ENCODE measurements around the gene NKPD1. TPM values are rescaled to one million over a fixed set of nuclear protein-coding genes. Genes with fewer than 3 reads are reported as not detected.

The NKPD1 gene
- total RNA-seq, 4 donors from 2014 or later = 0.44 to 1.3 (median 0.68) TPM

DNA sequence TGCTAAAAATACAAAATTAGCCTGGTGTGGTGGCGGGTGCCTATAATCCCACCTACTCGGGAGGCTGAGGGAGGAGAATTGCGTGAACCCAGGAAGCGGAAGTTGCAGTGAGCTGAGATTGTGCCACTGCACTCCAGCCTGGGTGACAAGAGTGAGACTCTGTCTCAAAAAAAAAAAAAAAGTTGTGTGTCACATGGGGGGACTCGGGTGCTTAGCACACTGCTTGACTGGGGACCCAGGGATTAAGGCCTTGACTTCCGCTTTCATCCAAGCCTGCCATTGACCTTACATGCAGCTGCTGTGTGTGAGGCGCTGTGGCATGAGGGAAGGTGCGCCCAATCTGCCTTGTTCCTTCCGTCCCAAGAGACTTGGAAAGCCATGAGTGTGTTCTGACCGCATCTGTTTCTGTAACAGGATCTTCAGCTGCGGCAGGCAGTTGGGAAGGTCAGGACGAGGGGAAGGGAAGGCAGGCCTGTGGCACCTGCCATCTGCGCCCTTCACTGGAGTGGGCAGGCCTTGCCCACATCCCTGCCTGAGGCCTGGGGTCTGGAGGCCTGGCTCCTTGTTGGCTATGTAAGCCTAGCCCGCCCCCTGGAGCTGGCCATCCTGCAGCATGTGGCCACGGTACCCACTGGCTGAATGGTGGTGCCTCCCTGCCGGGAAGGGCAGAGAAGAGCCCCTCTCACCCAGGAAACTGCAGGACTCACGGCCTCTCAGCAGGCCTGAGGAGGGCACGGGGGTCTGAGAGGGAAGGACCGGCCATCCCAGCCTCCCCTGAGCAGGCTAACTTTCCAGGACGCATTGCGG lies 44.8 kb downstream of the NKPD1 start:
- no peaks in the 10 kb centered on the region for H3K36me3 ChIP-seq
- no peak overlapping the region for H3K27ac ChIP-seq
- no peak for TF ChIP-seq POLR2A (IDR thresholded peaks at IDR 0.05)
- TF ChIP-seq, protein P1, sequence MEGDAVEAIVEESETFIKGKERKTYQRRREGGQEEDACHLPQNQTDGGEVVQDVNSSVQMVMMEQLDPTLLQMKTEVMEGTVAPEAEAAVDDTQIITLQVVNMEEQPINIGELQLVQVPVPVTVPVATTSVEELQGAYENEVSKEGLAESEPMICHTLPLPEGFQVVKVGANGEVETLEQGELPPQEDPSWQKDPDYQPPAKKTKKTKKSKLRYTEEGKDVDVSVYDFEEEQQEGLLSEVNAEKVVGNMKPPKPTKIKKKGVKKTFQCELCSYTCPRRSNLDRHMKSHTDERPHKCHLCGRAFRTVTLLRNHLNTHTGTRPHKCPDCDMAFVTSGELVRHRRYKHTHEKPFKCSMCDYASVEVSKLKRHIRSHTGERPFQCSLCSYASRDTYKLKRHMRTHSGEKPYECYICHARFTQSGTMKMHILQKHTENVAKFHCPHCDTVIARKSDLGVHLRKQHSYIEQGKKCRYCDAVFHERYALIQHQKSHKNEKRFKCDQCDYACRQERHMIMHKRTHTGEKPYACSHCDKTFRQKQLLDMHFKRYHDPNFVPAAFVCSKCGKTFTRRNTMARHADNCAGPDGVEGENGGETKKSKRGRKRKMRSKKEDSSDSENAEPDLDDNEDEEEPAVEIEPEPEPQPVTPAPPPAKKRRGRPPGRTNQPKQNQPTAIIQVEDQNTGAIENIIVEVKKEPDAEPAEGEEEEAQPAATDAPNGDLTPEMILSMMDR (IDR thresholded peaks at IDR 0.05) = no peak
- peaks cover 0 to 63% of the 10 kb centered on the region in 2 donors for H3K4me1 ChIP-seq
- H3K4me3 ChIP-seq (replicated peaks in 1 of 3) = no peak overlapping the region
- DNase-seq = no peak
- no peaks in the 10 kb centered on the region for H3K9me3 ChIP-seq
- H3K27me3 ChIP-seq = no peaks in the 10 kb centered on the region
- intact Hi-C loops (cut with DNase I) = no loop called here
- 93% methylated on average over 17 of the region's 21 CpGs for WGBS, 2 donors

DNA sequence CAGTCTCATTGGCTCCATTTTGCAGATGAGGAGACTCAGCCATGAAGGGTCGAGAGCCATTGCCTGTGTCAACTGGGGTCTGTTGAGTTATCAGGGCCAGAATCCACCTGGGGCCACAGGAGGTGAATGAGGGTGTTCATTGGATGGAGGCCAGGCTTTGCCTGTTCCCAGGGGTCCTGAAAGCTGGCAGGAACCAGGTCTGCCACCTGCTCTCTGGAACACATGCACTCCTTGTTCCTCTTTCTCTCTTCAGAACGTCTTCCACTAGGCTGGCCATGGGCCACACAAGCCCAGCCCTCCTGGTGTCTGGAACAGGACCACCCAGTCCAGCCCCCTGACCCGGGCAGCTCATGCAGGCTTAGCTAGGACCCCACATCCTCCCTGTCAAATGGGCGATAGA lies 46.7 kb downstream of the NKPD1 start:
- no peak for DNase-seq
- WGBS, 2 donors = 76 to 100% methylated on average over 1 to 4 of the region's 4 CpGs
- H3K4me1 ChIP-seq = peaks cover 0 to 56% of the 10 kb centered on the region in 2 donors
- H3K36me3 ChIP-seq = no peaks in the 10 kb centered on the region
- H3K27me3 ChIP-seq = no peaks in the 10 kb centered on the region
- no peak overlapping the region for H3K4me3 ChIP-seq (replicated peaks in 1 of 3)
- no peaks in the 10 kb centered on the region for H3K9me3 ChIP-seq
- TF ChIP-seq POLR2A (IDR thresholded peaks at IDR 0.05) = no peak
- TF ChIP-seq, protein P1 (IDR thresholded peaks at IDR 0.05) = no peak
- intact Hi-C loops (cut with DNase I) = no loop called here
- H3K27ac ChIP-seq = no peak overlapping the region

DNA sequence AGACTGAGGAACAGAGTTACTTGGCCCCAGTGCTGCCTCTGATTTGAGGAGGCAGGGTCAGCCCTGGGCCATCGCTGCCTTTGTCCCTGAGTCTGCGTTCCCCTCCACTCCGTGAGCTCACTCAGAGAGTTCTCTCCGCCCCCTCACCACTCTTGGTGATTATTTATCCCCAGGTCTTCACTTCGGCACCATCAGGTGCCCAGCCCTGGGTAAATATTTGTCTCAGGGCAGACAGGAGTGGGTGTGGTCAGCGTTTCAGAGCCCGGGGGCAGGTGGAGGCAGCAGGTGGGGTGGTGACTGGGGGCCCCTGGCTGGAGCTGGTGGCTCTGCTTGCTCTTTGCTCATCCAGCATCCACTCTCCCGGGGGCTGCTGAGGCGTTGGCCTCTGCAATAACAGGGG lies 47.2 kb downstream of the NKPD1 start:
- Histone ChIP-seq H3K27me3 (no peaks in the 10 kb centered on the region), H3K36me3 (no peaks in the 10 kb centered on the region), H3K9me3 (no peaks in the 10 kb centered on the region), H3K4me3 (replicated peaks in 1 of 3) (no peak overlapping the region), H3K27ac (no peak overlapping the region), H3K4me1 (peaks cover 0 to 52% of the 10 kb centered on the region in 2 donors)
- no peak for DNase-seq
- TF ChIP-seq, protein P1 (IDR thresholded peaks at IDR 0.05) = no peak
- TF ChIP-seq POLR2A (IDR thresholded peaks at IDR 0.05) = no peak
- intact Hi-C loops (cut with DNase I) = no loop called here
- 72 to 75% methylated on average over 5 to 9 of the region's 9 CpGs for WGBS, 2 donors

DNA sequence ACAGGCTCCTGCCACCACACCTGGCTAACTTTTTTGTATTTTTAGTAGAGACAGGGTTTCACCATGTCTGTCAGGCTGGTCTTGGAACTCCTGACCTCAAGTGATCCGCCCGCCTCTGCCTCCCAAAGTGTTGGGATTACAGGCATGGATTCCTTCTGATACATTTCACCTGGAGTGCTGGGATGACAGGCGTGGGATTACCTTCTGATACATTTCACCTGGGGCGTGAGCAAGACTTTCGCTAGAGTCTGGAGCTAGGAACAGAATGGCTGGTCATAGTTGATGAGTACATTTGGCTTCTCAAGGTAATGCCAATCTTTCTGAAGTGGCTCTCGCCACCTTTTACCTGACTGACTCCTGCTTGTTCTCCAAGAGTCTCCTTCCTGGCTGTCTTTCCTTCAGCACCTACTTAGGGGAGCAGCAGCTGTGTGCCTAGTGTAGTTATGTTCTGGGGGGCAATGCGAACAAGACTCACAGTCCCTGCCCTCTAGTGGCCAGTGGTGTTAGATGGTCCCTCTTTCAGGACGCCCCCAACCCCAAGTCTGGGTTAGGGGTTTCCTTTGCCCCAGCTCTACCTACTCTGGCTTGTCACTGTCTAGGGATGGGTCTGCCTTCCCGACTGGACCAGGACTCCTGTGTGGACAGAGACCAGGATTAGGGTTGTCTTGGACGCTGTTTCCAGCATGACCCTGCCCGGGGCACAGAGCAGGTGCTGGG lies 48.5 kb downstream of the NKPD1 start:
- H3K4me3 ChIP-seq (replicated peaks in 1 of 3) = no peak overlapping the region
- TF ChIP-seq POLR2A (IDR thresholded peaks at IDR 0.05) = no peak
- TF ChIP-seq, protein P1 (IDR thresholded peaks at IDR 0.05) = no peak
- WGBS, 2 donors = 87 to 94% methylated on average over 9 to 11 of the region's 11 CpGs
- no peak for DNase-seq
- H3K9me3 ChIP-seq = no peaks in the 10 kb centered on the region
- H3K36me3 ChIP-seq = no peaks in the 10 kb centered on the region
- intact Hi-C loops (cut with DNase I) = no loop called here
- H3K27ac ChIP-seq = no peak overlapping the region
- no peaks in the 10 kb centered on the region for H3K27me3 ChIP-seq
- peaks cover 0 to 38% of the 10 kb centered on the region in 2 donors for H3K4me1 ChIP-seq

Other genes starting within 250 kb of the NKPD1 start
- gene APOC1, start 246.4 kb downstream of the NKPD1 start, total RNA-seq = 100 to 1,000 TPM in 1 of 4 donors, 10 to 100 TPM in 2, 1 to 10 TPM in 1; 4.1 to 113 (median 45.6) TPM
- gene APOC4, start 218.7 kb downstream of the NKPD1 start, total RNA-seq = not detected
- 1 to 10 TPM in 2 of 4 donors, not detected in 2; 1.6 to 3.3 TPM for gene APOC2, start 214.9 kb downstream of the NKPD1 start, total RNA-seq
- gene CLPTM1, start 205.6 kb downstream of the NKPD1 start, total RNA-seq = 100 to 1,000 TPM in 2 of 4 donors, 10 to 100 TPM in 2; 65.4 to 117 (median 104) TPM
- 10 to 100 TPM in 2 of 4 donors, 1 to 10 TPM in 2; 6.7 to 11.3 (median 9.1) TPM for gene RELB, start 159.5 kb downstream of the NKPD1 start, total RNA-seq
- gene CLASRP, start 121.9 kb downstream of the NKPD1 start, total RNA-seq = 10 to 100 TPM; 48.2 to 96.8 (median 95.0) TPM
- gene ZNF296, start 84.5 kb downstream of the NKPD1 start, total RNA-seq = 1 to 10 TPM in 1 of 4 donors, under 1 TPM in 2, not detected in 1; 0.34 to 2.1 (median 0.78) TPM
- gene GEMIN7, start 81.7 kb downstream of the NKPD1 start, total RNA-seq = 10 to 100 TPM; 10.6 to 22.7 (median 19.1) TPM
- gene PPP1R37, start 67.8 kb downstream of the NKPD1 start, total RNA-seq = 10 to 100 TPM; 34.9 to 59.7 (median 42.9) TPM
- 10 to 100 TPM; 25.0 to 53.3 (median 38.8) TPM for gene TRAPPC6A, start 17.3 kb upstream of the NKPD1 start, total RNA-seq
- gene BLOC1S3, start 17.8 kb upstream of the NKPD1 start, total RNA-seq = 10 to 100 TPM in 3 of 4 donors, 1 to 10 TPM in 1; 9.1 to 15.4 (median 11.9) TPM
- gene EXOC3L2, start 84.4 kb upstream of the NKPD1 start, total RNA-seq = 10 to 100 TPM in 2 of 4 donors, 1 to 10 TPM in 2; 2.1 to 17.2 (median 11.4) TPM
- gene MARK4, start 90.3 kb upstream of the NKPD1 start, total RNA-seq = 10 to 100 TPM; 18.5 to 25.1 (median 22.1) TPM
- under 1 TPM in 1 of 4 donors, not detected in 3; 0.27 TPM for gene CKM, start 161.9 kb upstream of the NKPD1 start, total RNA-seq
- gene KLC3, start 179.8 kb upstream of the NKPD1 start, total RNA-seq = 1 to 10 TPM in 1 of 4 donors, under 1 TPM in 3; 0.45 to 1.2 (median 0.83) TPM
- 10 to 100 TPM in 3 of 4 donors, 1 to 10 TPM in 1; 9.4 to 19.2 (median 15.9) TPM for gene ERCC2, start 209.6 kb upstream of the NKPD1 start, total RNA-seq
- gene PPP1R13L, start 244.1 kb upstream of the NKPD1 start, total RNA-seq = 10 to 100 TPM; 11.9 to 64.2 (median 35.8) TPM
- gene POLR1G, start 245.7 kb upstream of the NKPD1 start, total RNA-seq = 1 to 10 TPM; 1.3 to 9.1 (median 4.2) TPM